HL-60/S4 treated with retinoic acid at 250 ng/mL for 4 days and 3 days (cell line): Measurements from ENCODE around the gene GMDS.

Experiments used
- in situ Hi-C: fragments of 300-500 bp; cut with MboI; formaldehyde crosslinking; loops from 2 replicates; pipeline ENCODE4 v1.7.0; 2022; ENCODE audit warnings: low sequenced_read_pairs

GMDS gene

DNA sequence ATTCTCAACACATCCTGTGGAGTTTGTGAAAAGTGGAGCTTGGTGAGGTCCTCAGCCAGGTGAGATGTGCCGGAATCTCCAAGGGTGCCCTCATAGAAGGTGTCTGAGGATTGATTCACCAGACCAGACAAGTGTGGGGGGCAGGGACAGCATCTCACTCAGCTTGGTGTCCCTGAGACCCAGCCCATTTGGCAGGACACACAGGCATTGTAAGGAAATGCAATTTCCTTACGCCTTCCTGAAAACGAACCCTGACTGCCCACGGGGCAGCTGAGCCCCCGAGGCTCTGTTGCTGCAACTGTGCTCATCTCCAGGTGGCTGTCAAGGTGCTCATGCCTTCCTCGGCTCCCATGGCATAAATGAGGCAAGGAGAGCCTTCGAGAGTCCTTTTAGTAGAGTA, 602.3 kb downstream of the GMDS start:
- in situ Hi-C loops: no loop called here

DNA sequence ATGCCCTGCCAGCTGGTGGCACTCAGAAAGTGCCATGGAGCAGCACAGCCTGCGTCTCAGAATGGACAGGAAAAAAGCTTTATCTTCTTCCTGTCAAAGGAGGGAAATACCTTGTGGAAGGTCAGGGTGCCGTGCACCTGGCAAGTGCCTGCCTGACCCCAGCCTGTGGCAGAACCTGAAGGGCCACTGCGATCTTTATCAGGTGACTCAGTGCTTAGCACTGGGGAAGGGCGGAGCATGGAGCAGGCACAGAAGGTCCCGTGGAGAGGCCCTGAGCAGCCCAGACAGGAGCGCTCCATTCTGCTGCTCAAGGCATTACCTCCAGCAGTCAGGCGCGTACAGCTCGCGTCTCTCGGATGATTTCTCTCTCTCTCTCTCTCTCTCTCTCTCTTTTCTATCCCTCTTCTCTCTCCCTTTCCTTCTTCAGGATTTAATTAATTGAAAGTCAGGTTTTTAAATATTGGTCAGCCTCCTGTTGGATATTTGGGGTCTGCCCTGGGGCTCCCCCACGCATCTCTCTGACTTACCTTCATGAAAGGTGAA, 604.0 kb downstream of the GMDS start:
- in situ Hi-C loops: no loop called here

DNA sequence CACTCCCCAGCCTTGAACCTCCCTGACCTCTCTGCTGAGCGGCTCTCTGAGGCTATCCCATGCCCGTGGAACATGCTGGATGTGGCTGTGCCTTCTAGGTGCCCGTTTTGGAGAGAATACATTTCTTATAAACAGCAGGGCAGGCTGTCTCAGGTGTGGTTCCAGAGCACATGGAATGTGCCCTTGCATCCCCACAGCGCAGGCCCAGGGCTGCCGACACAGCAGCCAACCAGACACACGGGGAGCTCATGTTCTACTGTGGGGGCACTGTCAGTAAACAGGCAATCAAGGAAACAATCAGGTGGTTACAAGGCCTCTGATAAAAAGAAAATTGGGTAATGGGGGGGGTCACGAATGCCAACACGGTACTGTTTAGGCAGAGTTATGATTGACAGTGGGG, 604.9 kb downstream of the GMDS start:
- in situ Hi-C loops: no loop called here

- in situ Hi-C loops: no loop called here
These were observed 606.0 kb downstream of the GMDS start for GRCh38 chr6:1639430-1639829.

GRCh38 chr6:1636971-1637871, 608.2 kb downstream of the GMDS start:
- in situ Hi-C loops: no loop called here

GRCh38 chr6:1636272-1636825, 609.1 kb downstream of the GMDS start:
- in situ Hi-C loops: no loop called here

- in situ Hi-C loops: no loop called here
These were observed 609.9 kb downstream of the GMDS start for GRCh38 chr6:1635305-1636010.

GRCh38 chr6:1634081-1634480, 611.3 kb downstream of the GMDS start:
- in situ Hi-C loops: no loop called here

- in situ Hi-C loops: no loop called here
These were observed 611.9 kb downstream of the GMDS start for GRCh38 chr6:1633366-1634021.

GRCh38 chr6:1631251-1631650, 614.2 kb downstream of the GMDS start:
- in situ Hi-C loops: no loop called here

DNA sequence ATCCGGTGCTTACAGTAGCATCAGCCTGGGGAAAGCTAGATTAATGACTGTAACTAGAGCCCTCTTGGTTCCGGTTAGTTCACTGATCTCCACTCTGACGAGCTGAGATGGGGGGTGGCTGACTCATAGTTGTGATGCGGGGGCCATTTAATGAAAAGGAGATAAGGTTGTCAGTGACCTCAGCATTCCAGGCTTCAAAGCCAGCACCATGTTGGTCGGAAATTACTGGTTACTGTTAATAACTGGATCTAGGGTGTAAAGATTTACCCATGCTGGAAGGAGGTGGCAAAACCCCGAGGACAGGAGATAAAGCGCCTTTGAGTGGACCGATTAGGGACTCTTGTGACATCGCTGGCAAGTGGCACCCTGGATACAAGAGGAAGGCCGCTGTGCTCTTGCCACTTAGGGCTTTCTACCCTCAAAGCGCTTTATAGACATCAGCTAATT, 614.6 kb downstream of the GMDS start:
- in situ Hi-C loops: no loop called here

- in situ Hi-C loops: no loop called here
These were observed 615.1 kb downstream of the GMDS start for GRCh38 chr6:1630212-1630770.

DNA sequence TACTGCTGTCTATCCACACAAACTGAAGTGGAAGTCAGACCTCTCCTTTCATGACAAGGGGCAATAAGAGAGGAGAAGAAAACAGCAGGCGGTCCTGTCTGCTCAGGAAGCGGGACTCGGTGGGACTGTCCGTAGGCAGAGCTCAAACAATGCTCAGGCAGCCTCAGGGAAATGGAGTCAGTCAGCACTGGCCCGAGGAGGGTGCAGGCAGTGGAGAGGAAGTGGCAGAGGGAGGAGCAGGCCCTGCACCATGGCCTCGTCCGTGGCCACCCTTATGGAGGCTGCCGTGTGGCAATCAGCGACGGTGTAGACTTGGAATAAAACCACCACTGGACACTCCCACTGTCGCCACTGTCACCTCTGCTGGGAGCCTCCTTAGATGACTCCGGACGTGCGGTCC, 616.1 kb downstream of the GMDS start:
- in situ Hi-C loops: no loop called here

DNA sequence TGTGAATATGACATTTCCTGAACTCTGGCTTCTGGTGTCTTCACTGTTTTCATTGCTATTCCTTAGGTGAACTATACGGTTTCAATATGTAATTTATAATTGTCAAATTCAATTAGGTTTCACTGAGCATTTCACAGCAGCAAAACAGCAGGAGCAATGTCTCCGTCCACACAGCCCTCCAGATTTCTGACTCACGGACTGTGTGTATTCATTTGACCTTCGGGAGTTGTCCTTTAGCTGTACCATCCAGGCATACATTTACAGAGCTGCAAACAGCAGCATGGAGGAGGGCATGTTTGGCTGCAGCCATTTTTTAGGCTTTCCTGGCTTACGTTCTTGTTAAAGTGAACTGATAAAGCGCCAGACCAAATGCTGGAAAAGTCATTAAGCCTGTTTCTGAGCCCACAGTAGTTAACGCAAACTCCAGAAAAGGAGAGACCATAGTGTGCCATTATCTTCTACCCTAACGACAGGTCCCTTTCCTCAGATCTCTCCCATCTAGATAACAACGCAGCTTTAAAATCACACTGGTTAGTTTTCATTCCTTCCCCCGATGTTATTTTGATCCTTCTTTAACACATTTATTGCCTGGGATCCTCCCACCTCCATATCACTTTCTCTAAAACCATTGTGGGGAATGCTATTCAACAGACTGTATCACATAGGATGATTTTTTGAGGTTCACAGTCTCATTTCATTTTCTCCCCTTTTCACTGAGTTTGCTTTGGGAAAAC, 617.4 kb downstream of the GMDS start:
- in situ Hi-C loops: no loop called here

GRCh38 chr6:1626481-1626880, 618.9 kb downstream of the GMDS start:
- in situ Hi-C loops: no loop called here

DNA sequence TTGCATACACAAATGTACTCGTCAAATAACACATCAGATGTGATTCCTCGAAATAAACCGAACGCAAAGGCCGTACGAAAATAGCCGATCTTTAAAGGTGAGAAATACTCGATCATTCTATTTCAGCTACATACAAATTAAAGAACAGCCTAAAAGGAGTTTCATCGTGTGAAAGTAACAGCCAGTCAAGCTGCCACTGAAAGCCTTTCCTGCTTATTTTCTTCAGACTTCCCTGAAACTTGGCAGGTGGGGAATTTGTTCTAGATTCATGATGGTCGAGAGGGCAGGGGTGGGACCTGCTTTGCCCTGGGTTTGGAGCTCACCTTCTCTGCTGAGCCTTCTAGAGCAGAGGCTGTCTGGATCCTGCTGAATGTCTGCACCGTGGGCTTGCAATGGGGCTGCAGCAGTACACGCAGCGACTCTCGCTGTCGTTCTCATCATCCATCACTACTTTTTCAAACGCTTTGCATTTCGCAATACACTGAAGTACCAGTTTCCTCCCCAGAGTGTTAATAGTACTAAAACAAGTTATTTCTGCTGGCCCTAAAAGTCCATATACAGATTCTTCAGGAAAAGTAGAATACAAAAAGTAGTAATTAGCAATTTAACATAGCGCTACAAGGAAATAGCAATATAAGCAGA, 619.5 kb downstream of the GMDS start:
- in situ Hi-C loops: no loop called here

DNA sequence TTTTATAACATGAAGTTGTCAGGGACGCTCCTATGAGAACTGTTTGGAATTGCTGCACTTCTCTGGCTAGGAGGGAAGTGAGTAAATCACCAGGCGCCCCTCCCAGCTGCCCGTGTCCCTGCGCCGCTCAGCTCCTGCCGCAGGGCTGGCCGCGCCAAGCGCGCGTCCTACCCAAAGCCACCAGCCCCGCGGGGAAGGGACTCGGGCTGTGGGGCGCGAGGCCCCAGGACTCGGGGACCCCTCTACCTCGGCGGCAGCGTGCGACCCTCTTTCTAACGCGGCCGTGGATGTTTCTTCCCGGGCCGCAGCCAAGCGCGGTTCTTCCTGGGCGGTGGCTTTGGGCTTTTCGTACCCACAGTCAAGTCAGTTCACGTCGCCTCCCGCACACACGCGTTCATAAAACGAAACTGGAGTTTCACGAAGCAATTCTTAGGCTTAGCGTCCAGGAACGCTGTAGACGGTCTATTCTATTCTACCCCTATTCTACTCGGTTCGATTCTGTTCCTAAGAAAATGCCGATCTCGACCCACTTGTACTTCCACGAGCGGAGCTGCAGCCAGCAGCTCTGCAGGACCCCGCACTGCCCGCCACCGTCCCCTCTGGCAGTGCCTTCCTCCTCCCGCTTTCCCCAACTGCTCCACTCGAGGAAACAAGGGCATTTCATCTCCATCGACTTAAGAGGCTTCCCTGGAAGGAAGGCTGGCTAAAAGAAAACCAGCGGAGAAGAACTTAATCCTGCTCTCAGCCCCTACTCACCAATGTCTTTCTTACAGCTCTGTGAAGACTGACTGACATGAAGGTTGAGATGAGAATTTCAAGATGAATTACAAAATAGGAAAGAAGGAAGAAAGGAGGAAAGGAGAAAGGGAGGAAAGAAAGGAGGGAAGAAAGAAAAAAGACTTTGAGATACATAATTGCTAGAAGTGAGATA, 620.3 kb downstream of the GMDS start:
- in situ Hi-C loops: no loop called here

GRCh38 chr6:1624058-1624850, 621.2 kb downstream of the GMDS start:
- in situ Hi-C loops: no loop called here
